Neural progenitor cell (in vitro differentiated cells): ENCODE measurements around the gene ANTXRL. TPM values are rescaled to one million over a fixed set of nuclear protein-coding genes. Genes with fewer than 3 reads are reported as not detected.

Experiments used
- DNase-seq: peaks from one replicate; pipeline ENCODE4 v3.0.0-alpha.2; 2016; ENCODE audit warnings: low spot score
- H2AFZ ChIP-seq: fragments of 200-600 bp; sonication (generic); replicated peaks from 2 replicates; pipeline ENCODE4 v1.6.1; 2016; ENCODE audit warnings: antibody characterized with exemption
- H3F3A ChIP-seq: fragments of 200-600 bp; sonication (generic); 2 replicates; pipeline ENCODE4 v1.6.1; 2016; ENCODE audit warnings: antibody characterized with exemption, low read depth
- H3K27ac ChIP-seq: fragments of 200-600 bp; sonication (generic); 2 replicates; pipeline ENCODE4 v1.5.1; 2016; ENCODE audit warnings: mild to moderate bottlenecking
- H3K27me3 ChIP-seq: fragments of 200-600 bp; sonication (generic); 2 replicates; pipeline ENCODE4 v1.6.1; 2016; ENCODE audit warnings: mild to moderate bottlenecking, moderate library complexity
- H3K36me3 ChIP-seq: fragments of 200-600 bp; sonication (generic); 2 replicates; pipeline ENCODE4 v1.5.1; 2016
- H3K4me1 ChIP-seq: fragments of 200-600 bp; sonication (generic); 2 replicates; pipeline ENCODE4 v1.6.1; 2016; ENCODE audit warnings: mixed run types
- H3K4me2 ChIP-seq: fragments of 200-600 bp; sonication (generic); 2 replicates; pipeline ENCODE4 v1.6.1; 2016
- H3K4me3 ChIP-seq: fragments of 200-600 bp; sonication (generic); 2 replicates; pipeline ENCODE4 v1.5.1; 2016
- H3K79me2 ChIP-seq: fragments of 200-600 bp; sonication (generic); 2 replicates; pipeline ENCODE4 v1.6.1; 2016; ENCODE audit warnings: low read depth
- H3K9ac ChIP-seq: fragments of 200-600 bp; sonication (generic); 2 replicates; pipeline ENCODE4 v1.6.1; 2016
- H3K9me3 ChIP-seq: fragments of 200-600 bp; sonication (generic); 2 replicates; pipeline ENCODE4 v1.5.1; 2016; ENCODE audit warnings: low read depth
- H4K20me1 ChIP-seq: fragments of 200-600 bp; sonication (generic); 2 replicates; pipeline ENCODE4 v1.6.1; 2016; ENCODE audit warnings: low read depth
- H3K27ac Mint-ChIP-seq: 3 replicates; pipeline ENCODE4 v1.8.0; 2021; ENCODE audit warnings: mixed read lengths
- H3K27me3 Mint-ChIP-seq: 2 replicates; pipeline ENCODE4 v1.8.0; 2022; ENCODE audit warnings: low read depth, mild to moderate bottlenecking, inconsistent platforms, moderate library complexity, mixed read lengths; ENCODE audit not compliant: insufficient read depth
- H3K36me3 Mint-ChIP-seq: 3 replicates; pipeline ENCODE4 v1.8.0; 2021; ENCODE audit warnings: mixed read lengths
- H3K4me1 Mint-ChIP-seq: 3 replicates; pipeline ENCODE4 v1.8.0; 2021; ENCODE audit warnings: mixed read lengths
- H3K4me3 Mint-ChIP-seq: 3 replicates; pipeline ENCODE4 v1.8.0; 2021; ENCODE audit warnings: mild to moderate bottlenecking, moderate library complexity, mixed read lengths
- H3K9me3 Mint-ChIP-seq: 3 replicates; pipeline ENCODE4 v1.8.0; 2020; ENCODE audit warnings: mixed read lengths
- EZH2 ChIP-seq: fragments of 200-600 bp; sonication (generic); IDR thresholded peaks from 2 replicates; pipeline ENCODE4 v1.6.1; 2017; ENCODE audit warnings: antibody characterized with exemption, mild to moderate bottlenecking, moderate library complexity
- EZH2phosphoT487 ChIP-seq: fragments of 200-600 bp; sonication (generic); IDR thresholded peaks from 2 replicates; pipeline ENCODE4 v1.6.1; 2017; ENCODE audit warnings: antibody characterized with exemption
- total RNA-seq: library from RNA; depleted of rRNA; stranded (reverse); fragments of >200 nt; gene quantifications from 2 replicates; pipeline ENCODE4 v1.2.3, GENCODE V29; 2015; ENCODE audit warnings: low replicate concordance
- TF ChIP-seq, protein P1 (sequence below): fragments of 200-600 bp; sonication (generic); IDR thresholded peaks from 2 replicates; pipeline ENCODE4 v1.5.1; 2017; ENCODE audit warnings: antibody characterized with exemption, mild to moderate bottlenecking

ANTXRL gene
- total RNA-seq, 1 donor from 2014 or later: not detected

GRCh38 chr10:46288601-46289206, 1.9 kb downstream of the ANTXRL start:
- TF ChIP-seq, protein P1, sequence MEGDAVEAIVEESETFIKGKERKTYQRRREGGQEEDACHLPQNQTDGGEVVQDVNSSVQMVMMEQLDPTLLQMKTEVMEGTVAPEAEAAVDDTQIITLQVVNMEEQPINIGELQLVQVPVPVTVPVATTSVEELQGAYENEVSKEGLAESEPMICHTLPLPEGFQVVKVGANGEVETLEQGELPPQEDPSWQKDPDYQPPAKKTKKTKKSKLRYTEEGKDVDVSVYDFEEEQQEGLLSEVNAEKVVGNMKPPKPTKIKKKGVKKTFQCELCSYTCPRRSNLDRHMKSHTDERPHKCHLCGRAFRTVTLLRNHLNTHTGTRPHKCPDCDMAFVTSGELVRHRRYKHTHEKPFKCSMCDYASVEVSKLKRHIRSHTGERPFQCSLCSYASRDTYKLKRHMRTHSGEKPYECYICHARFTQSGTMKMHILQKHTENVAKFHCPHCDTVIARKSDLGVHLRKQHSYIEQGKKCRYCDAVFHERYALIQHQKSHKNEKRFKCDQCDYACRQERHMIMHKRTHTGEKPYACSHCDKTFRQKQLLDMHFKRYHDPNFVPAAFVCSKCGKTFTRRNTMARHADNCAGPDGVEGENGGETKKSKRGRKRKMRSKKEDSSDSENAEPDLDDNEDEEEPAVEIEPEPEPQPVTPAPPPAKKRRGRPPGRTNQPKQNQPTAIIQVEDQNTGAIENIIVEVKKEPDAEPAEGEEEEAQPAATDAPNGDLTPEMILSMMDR: no peak
- TF ChIP-seq EZH2phosphoT487 (no peak), EZH2 (no peak)
- Mint-ChIP-seq H3K36me3 (no peaks in the 10 kb centered on the region), H3K4me1 (peaks cover 24% of the 10 kb centered on the region), H3K4me3 (no peak overlapping the region), H3K27me3 (peaks cover 28% of the 10 kb centered on the region), H3K9me3 (peaks cover 2% of the 10 kb centered on the region), H3K27ac (no peak overlapping the region)
- H3K4me1 ChIP-seq: no peaks in the 10 kb centered on the region
- H3K27me3 ChIP-seq: peaks cover 45% of the 10 kb centered on the region
- no peak overlapping the region for H3K27ac ChIP-seq
- no peaks in the 10 kb centered on the region for H3K79me2 ChIP-seq
- H3K9ac ChIP-seq: no peak overlapping the region
- no peak overlapping the region for H2AFZ ChIP-seq
- no peak for DNase-seq
- H4K20me1 ChIP-seq: peaks cover 11% of the 10 kb centered on the region
- H3K4me2 ChIP-seq: no peak overlapping the region
- H3K9me3 ChIP-seq: no peaks in the 10 kb centered on the region
- H3K4me3 ChIP-seq: no peak overlapping the region
- H3F3A ChIP-seq: peaks cover 7% of the 10 kb centered on the region
- H3K36me3 ChIP-seq: no peaks in the 10 kb centered on the region

DNA sequence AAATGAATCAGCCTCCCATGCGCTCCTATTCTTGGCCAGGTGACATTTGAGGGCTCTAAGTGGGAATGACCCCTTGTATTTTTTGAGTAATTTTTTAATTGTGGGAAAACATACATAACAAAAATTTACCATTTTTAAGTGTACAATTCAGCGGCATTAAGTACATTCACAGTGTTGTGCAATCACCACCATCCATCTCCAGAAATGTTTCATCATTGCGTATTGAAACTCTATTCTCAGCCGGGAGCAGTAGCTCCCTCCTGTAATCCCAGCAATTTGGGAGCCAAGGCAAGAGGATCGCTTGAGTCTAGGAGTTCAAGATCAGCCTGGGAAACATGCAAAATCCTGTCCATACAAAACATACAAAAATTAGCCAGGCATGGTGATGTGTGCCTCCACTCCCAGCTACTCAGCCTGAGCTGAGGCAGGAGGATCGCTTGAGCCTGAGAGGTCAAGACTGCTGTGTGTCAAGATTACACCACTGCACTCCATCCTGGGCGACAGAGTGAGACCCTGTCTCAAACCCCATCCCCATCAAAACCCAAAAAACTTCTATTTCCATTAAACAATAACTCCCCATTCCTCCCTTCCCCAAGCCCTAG, 2.5 kb downstream of the ANTXRL start:
- H4K20me1 ChIP-seq: peaks cover 5% of the 10 kb centered on the region
- no peak overlapping the region for H2AFZ ChIP-seq
- peaks cover under 1% of the 10 kb centered on the region for H3F3A ChIP-seq
- H3K27ac ChIP-seq: no peak overlapping the region
- H3K4me2 ChIP-seq: no peak overlapping the region
- H3K9ac ChIP-seq: no peak overlapping the region
- H3K36me3 Mint-ChIP-seq: no peaks in the 10 kb centered on the region
- peaks cover 22% of the 10 kb centered on the region for H3K27me3 Mint-ChIP-seq
- peaks cover 39% of the 10 kb centered on the region for H3K27me3 ChIP-seq
- peaks cover 22% of the 10 kb centered on the region for H3K4me1 Mint-ChIP-seq
- H3K4me3 ChIP-seq: no peak overlapping the region
- H3K9me3 ChIP-seq: no peaks in the 10 kb centered on the region
- no peaks in the 10 kb centered on the region for H3K79me2 ChIP-seq
- H3K36me3 ChIP-seq: no peaks in the 10 kb centered on the region
- H3K4me1 ChIP-seq: no peaks in the 10 kb centered on the region
- H3K27ac Mint-ChIP-seq: no peak overlapping the region
- H3K9me3 Mint-ChIP-seq: peaks cover 2% of the 10 kb centered on the region
- no peak for TF ChIP-seq EZH2
- TF ChIP-seq, protein P1: no peak
- no peak for TF ChIP-seq EZH2phosphoT487
- DNase-seq: no peak
- H3K4me3 Mint-ChIP-seq: no peak overlapping the region

DNA sequence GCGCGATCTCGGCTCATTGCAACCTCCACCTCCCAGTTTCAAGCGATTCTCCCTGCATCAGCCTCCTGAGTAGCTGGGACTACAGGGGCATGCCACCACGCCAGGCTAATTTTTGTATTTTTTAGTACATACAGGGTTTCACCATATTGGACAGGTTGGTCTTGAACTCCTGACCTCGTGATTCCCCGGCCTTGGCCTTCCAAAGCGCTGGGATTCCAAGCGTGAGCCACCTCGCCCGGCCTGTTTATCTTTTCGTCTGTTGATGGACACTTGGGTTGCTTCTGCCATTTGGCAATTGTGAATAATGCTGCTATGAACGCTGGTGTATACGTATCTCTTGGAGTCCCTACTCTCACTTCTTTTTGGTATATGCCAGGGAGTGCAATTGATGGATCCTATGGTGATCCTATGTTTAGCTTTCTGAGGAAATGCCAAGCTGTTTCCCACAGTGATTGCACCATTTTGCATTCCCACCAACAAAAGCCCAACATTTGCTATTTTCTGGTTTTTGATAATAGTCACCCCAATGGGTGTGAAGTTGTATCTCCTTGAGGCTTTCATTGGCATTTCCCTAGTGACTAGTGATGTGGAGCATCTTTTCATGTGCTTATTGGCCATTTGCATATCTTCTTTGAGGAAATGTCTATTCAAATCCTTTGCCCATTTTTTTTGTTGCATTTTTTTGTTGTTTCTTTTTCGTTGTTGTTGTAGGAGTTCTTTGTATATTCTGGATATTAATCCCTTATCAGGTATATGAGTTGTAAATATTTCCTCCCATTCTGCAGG, 3.5 kb downstream of the ANTXRL start:
- peaks cover 2% of the 10 kb centered on the region for H3K9me3 Mint-ChIP-seq
- Histone ChIP-seq H3K9ac (no peak overlapping the region), H3F3A (no peaks in the 10 kb centered on the region), H3K79me2 (no peaks in the 10 kb centered on the region), H3K4me1 (no peaks in the 10 kb centered on the region), H3K36me3 (no peaks in the 10 kb centered on the region), H4K20me1 (peaks cover 4% of the 10 kb centered on the region), H3K27me3 (peaks cover 29% of the 10 kb centered on the region), H3K27ac (no peak overlapping the region), H3K4me3 (no peak overlapping the region), H3K4me2 (no peak overlapping the region), H2AFZ (no peak overlapping the region), H3K9me3 (no peaks in the 10 kb centered on the region)
- peaks cover 21% of the 10 kb centered on the region for H3K27me3 Mint-ChIP-seq
- H3K4me1 Mint-ChIP-seq: peaks cover 26% of the 10 kb centered on the region
- TF ChIP-seq, protein P1: no peak
- TF ChIP-seq EZH2phosphoT487: no peak
- H3K36me3 Mint-ChIP-seq: no peaks in the 10 kb centered on the region
- no peak overlapping the region for H3K4me3 Mint-ChIP-seq
- DNase-seq: no peak
- H3K27ac Mint-ChIP-seq: no peak overlapping the region
